Neural cell (in vitro differentiated cells): Measurements from ENCODE around the gene SLC4A1. TPM values are rescaled to one million over a fixed set of nuclear protein-coding genes. Genes with fewer than 3 reads are reported as not detected.

Experiments
- H2AFZ ChIP-seq: fragments of 200-600, 300-800 bp; sonication (generic), shearing (Covaris generic); 2 replicates; pipeline ENCODE4 v1.6.0; 2014; ENCODE audit warnings: low read depth, mild to moderate bottlenecking, antibody characterized with exemption, low read length, moderate library complexity
- H3F3A ChIP-seq: fragments of 200-600 bp; shearing (Covaris generic); 2 replicates; pipeline ENCODE4 v1.6.1; 2016; ENCODE audit warnings: mild to moderate bottlenecking, moderate library complexity, mixed read lengths, antibody characterized with exemption, low read length; ENCODE audit not compliant: insufficient read depth, poor library complexity, severe bottlenecking
- H3K27ac ChIP-seq: fragments of 200-600, 300-800 bp; sonication (generic), shearing (Covaris generic); 2 replicates; pipeline ENCODE4 v1.5.1; 2014; ENCODE audit warnings: mild to moderate bottlenecking, low read length, moderate library complexity
- H3K27me3 ChIP-seq: fragments of 300-800, 200-600 bp; sonication (generic), shearing (Covaris generic); 2 replicates; pipeline ENCODE4 v1.6.0; 2014; ENCODE audit warnings: mild to moderate bottlenecking, low read depth, low read length, moderate library complexity; ENCODE audit not compliant: insufficient read depth
- H3K36me3 ChIP-seq: fragments of 300-800, 200-600 bp; sonication (generic), shearing (Covaris generic); 2 replicates; pipeline ENCODE4 v1.5.1; 2014; ENCODE audit warnings: mild to moderate bottlenecking, antibody characterized with exemption, low read length, moderate library complexity; ENCODE audit not compliant: insufficient read depth
- H3K4me2 ChIP-seq: fragments of 300-800, 200-600 bp; sonication (generic), shearing (Covaris generic); 2 replicates; pipeline ENCODE4 v1.6.0; 2014; ENCODE audit warnings: mild to moderate bottlenecking, low read length
- H3K4me3 ChIP-seq: fragments of 300-800, 200-600 bp; sonication (generic), shearing (Covaris generic); 2 replicates; pipeline ENCODE4 v1.5.1; 2014; ENCODE audit warnings: mild to moderate bottlenecking, low read length, moderate library complexity
- H3K79me2 ChIP-seq: fragments of 200-600 bp; shearing (Covaris generic); replicated peaks from 2 replicates; pipeline ENCODE4 v1.6.0; 2014; ENCODE audit warnings: mild to moderate bottlenecking, low read length, moderate library complexity; ENCODE audit not compliant: insufficient read depth
- H3K9ac ChIP-seq: fragments of 300-800, 200-600 bp; sonication (generic), shearing (Covaris generic); 2 replicates; pipeline ENCODE4 v1.6.1; 2016; ENCODE audit warnings: mild to moderate bottlenecking, low read length, mixed read lengths
- H3K9me2 ChIP-seq: fragments of 200-600 bp; shearing (Covaris generic); 2 replicates; pipeline ENCODE4 v1.6.1; 2016; ENCODE audit warnings: mild to moderate bottlenecking, low read length, mixed read lengths; ENCODE audit not compliant: insufficient read depth
- H3K9me3 ChIP-seq: fragments of 200-600, 300-800 bp; sonication (generic), shearing (Covaris generic); 2 replicates; pipeline ENCODE4 v1.6.1; 2016; ENCODE audit warnings: mild to moderate bottlenecking, mixed run types, low read length, moderate library complexity, mixed read lengths
- H4K20me1 ChIP-seq: fragments of 200-600 bp; shearing (Covaris generic); 2 replicates; pipeline ENCODE4 v1.6.1; 2016; ENCODE audit warnings: mild to moderate bottlenecking, mixed run types; ENCODE audit not compliant: insufficient read depth
- CTCF ChIP-seq: fragments of 450-650 bp; IDR thresholded peaks from 2 replicates; pipeline ENCODE4 v1.5.1; 2014; ENCODE audit warnings: antibody characterized with exemption, mild to moderate bottlenecking, moderate library complexity; ENCODE audit not compliant: poor library complexity, severe bottlenecking
- EP300 ChIP-seq: fragments of 450-650 bp; conservative IDR thresholded peaks from 2 replicates; pipeline ENCODE4 v1.6.1; 2014; ENCODE audit warnings: antibody characterized with exemption, mild to moderate bottlenecking, moderate library complexity; ENCODE audit not compliant: poor library complexity, severe bottlenecking
- EZH2 ChIP-seq: fragments of 200-600, 300-800 bp; shearing (Covaris generic), sonication (generic); IDR thresholded peaks from 2 replicates; pipeline ENCODE4 v1.6.1; 2014; ENCODE audit warnings: antibody characterized with exemption, low read length, borderline replicate concordance, mild to moderate bottlenecking; ENCODE audit not compliant: insufficient read depth, poor library complexity, severe bottlenecking
- MXI1 ChIP-seq: fragments of 450-650 bp; conservative IDR thresholded peaks from 2 replicates; pipeline ENCODE4 v1.6.1; 2014; ENCODE audit warnings: antibody characterized with exemption, mild to moderate bottlenecking; ENCODE audit not compliant: poor library complexity, severe bottlenecking
- POLR2AphosphoS5 ChIP-seq: IDR thresholded peaks from 2 replicates; pipeline ENCODE4 v1.6.1; 2012
- RAD21 ChIP-seq: fragments of 450-650 bp; conservative IDR thresholded peaks from 2 replicates; pipeline ENCODE4 v1.6.1; 2014; ENCODE audit warnings: antibody characterized with exemption, mild to moderate bottlenecking, moderate library complexity
- SMC3 ChIP-seq: fragments of 450-650 bp; conservative IDR thresholded peaks from 2 replicates; pipeline ENCODE4 v1.6.1; 2014; ENCODE audit warnings: antibody characterized with exemption, mild to moderate bottlenecking, moderate library complexity; ENCODE audit not compliant: poor library complexity
- TAF1 ChIP-seq: IDR thresholded peaks from 2 replicates; pipeline ENCODE4 v1.6.1; 2012; ENCODE audit warnings: low read depth
- polyA plus RNA-seq: library from polyadenylated mRNA; depleted of rRNA; stranded (reverse); fragments of >200 nt; gene quantifications from 2 replicates; pipeline ENCODE4 v1.2.3, GENCODE V29; 2014
- TF ChIP-seq, protein P1 (sequence below): IDR thresholded peaks from 2 replicates; pipeline ENCODE4 v1.6.1; 2012; ENCODE audit warnings: borderline replicate concordance

Gene SLC4A1
- polyA plus RNA-seq, 1 donor from 2014 or later, result 0.05 TPM

- Histone ChIP-seq H3K27ac (no peak overlapping the region), H3K4me2 (no peak overlapping the region), H3K9ac (peak overlapping the region; percentile 16), H3K9me2 (no peaks in the 10 kb centered on the region), H3K36me3 (peaks cover 19% of the 10 kb centered on the region), H3K27me3 (no peaks in the 10 kb centered on the region), H2AFZ (no peak overlapping the region), H3F3A (no peaks in the 10 kb centered on the region), H3K4me3 (peak overlapping the region; percentile 97), H3K79me2 (peaks cover 29% of the 10 kb centered on the region), H3K9me3 (no peaks in the 10 kb centered on the region), H4K20me1 (peaks cover 24% of the 10 kb centered on the region)
- no peak for TF ChIP-seq CTCF
- TF ChIP-seq, protein P1, sequence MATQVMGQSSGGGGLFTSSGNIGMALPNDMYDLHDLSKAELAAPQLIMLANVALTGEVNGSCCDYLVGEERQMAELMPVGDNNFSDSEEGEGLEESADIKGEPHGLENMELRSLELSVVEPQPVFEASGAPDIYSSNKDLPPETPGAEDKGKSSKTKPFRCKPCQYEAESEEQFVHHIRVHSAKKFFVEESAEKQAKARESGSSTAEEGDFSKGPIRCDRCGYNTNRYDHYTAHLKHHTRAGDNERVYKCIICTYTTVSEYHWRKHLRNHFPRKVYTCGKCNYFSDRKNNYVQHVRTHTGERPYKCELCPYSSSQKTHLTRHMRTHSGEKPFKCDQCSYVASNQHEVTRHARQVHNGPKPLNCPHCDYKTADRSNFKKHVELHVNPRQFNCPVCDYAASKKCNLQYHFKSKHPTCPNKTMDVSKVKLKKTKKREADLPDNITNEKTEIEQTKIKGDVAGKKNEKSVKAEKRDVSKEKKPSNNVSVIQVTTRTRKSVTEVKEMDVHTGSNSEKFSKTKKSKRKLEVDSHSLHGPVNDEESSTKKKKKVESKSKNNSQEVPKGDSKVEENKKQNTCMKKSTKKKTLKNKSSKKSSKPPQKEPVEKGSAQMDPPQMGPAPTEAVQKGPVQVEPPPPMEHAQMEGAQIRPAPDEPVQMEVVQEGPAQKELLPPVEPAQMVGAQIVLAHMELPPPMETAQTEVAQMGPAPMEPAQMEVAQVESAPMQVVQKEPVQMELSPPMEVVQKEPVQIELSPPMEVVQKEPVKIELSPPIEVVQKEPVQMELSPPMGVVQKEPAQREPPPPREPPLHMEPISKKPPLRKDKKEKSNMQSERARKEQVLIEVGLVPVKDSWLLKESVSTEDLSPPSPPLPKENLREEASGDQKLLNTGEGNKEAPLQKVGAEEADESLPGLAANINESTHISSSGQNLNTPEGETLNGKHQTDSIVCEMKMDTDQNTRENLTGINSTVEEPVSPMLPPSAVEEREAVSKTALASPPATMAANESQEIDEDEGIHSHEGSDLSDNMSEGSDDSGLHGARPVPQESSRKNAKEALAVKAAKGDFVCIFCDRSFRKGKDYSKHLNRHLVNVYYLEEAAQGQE, result no peak
- no peak for TF ChIP-seq RAD21
- TF ChIP-seq POLR2AphosphoS5, result no peak
- no peak for TF ChIP-seq EZH2
- TF ChIP-seq MXI1, result no peak
- TF ChIP-seq SMC3, result no peak
- no peak for TF ChIP-seq TAF1
- TF ChIP-seq EP300, result no peak
Observed at GRCh38 chr17:44216694-44217093, 51.2 kb downstream of the SLC4A1 start.

DNA sequence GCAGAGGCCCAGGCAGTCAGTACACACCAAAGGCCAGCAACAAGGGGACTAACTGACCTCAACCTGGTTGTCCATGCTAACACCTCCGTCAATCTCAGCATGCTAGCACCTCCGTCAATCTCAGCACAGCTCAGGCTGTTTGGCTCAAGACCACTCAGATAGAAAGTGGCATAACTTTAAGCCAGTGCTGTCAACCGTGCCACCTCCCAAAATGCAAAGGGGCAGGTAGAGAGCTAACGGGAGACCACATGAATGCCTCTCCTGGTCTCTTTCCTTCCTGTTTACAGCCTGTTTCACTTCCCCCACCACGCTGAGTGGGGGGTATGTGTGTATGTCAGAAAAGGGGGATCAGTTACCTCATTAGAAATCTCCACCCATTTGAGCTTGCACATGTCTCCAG, 51.8 kb downstream of the SLC4A1 start:
- Histone ChIP-seq H3K9me2 (no peaks in the 10 kb centered on the region), H3K36me3 (peaks cover 19% of the 10 kb centered on the region), H3K4me3 (no peak overlapping the region), H3F3A (no peaks in the 10 kb centered on the region), H3K27ac (no peak overlapping the region), H3K9ac (no peak overlapping the region), H3K27me3 (no peaks in the 10 kb centered on the region), H3K79me2 (peaks cover 29% of the 10 kb centered on the region), H2AFZ (no peak overlapping the region), H4K20me1 (peaks cover 24% of the 10 kb centered on the region), H3K9me3 (no peaks in the 10 kb centered on the region), H3K4me2 (no peak overlapping the region)
- TF ChIP-seq POLR2AphosphoS5 (no peak), EP300 (no peak)

- Histone ChIP-seq H3K27me3 (no peaks in the 10 kb centered on the region), H3K27ac (no peak overlapping the region), H3K9ac (no peak overlapping the region), H3K79me2 (peaks cover 25% of the 10 kb centered on the region), H4K20me1 (peaks cover 24% of the 10 kb centered on the region), H3K36me3 (peaks cover 19% of the 10 kb centered on the region), H2AFZ (no peak overlapping the region), H3K4me3 (no peak overlapping the region), H3K4me2 (no peak overlapping the region), H3F3A (no peaks in the 10 kb centered on the region), H3K9me3 (no peaks in the 10 kb centered on the region), H3K9me2 (no peaks in the 10 kb centered on the region)
- TF ChIP-seq CTCF (no peak), TAF1 (no peak), POLR2AphosphoS5 (no peak), MXI1 (no peak), RAD21 (no peak)
Observed at GRCh38 chr17:44214896-44215295, 53.0 kb downstream of the SLC4A1 start.
